GM21423 (cell line): ENCODE measurements around the gene ZNHIT3.

Source experiments
- ATAC-seq: cut with Tn5 transposase; IDR thresholded peaks from one replicate; pipeline ENCODE4 v1.9.1; 2021; ENCODE audit warnings: mild to moderate bottlenecking, moderate library complexity; ENCODE audit not compliant: unreplicated experiment

Gene ZNHIT3

DNA sequence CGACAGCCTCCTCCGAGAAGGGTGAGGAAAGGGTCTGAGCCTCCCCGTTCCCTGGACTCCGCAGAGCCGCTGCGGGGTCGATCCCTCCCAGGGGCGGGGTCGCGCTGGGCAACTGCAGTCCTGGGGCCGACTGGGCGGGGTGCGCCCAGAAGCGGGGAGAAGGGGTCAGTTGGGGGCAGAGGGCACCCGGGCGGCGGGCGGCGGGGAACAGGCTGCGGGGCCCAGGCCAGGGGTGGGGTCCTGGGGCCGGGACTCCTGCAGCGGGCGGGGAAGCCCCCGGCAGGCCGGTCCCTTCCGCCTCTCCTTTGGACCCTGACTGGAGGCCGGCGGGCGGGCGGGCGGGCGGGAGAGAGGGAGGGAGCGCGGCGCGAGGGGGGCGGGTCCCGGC lies 58.6 kb downstream of the ZNHIT3 start:
- no peak for ATAC-seq
